Gastrocnemius medialis (tissue), 4 donors: ENCODE data around the gene FRMD4B.
A peak's percentile ranks its signal among the peaks of the same experiment; 100 is the strongest.

Experiments used
- CTCF ChIP-seq, 5 experiments: fragments of 450-650 bp in 3 of 5; fragments of 200-600 bp in 2 of 5; sonication (generic) in 2 of 5; IDR thresholded peaks in 4 of 5; conservative IDR thresholded peaks in 1 of 5; 1 replicate in 4 of 5; 2 replicates in 1 of 5; pipeline ENCODE4 v1.5.1; 2016 to 2019; ENCODE audit warnings: antibody characterized with exemption in 5 of 5, mild to moderate bottlenecking in 3 of 5, moderate library complexity in 3 of 5
- POLR2A ChIP-seq, 2 donors: fragments of 450-650 bp; IDR thresholded peaks; one replicate each; pipeline ENCODE4 v1.6.1; 2017; ENCODE audit warnings: antibody characterized with exemption in 2 of 2, mild to moderate bottlenecking in 2 of 2, moderate library complexity in 2 of 2

DNA sequence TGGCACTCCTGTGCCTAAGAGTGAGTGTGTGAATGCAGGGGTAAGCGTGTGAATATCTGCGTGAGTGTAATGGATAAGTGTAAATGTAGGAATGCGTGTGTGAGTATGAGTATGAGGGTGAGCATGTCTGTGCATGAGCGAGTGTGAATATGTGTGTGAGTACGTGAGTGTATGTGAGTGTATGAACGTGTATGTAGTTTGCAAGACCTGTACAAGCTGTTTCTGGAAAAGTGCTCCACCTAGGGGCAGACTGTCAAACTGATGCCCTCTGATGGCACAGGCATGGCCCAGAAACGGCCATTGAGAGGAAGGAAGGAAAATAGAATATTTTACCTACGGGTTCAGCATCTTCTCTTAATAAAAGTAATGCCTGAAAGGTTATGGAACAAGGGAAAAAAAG lies 24.4 kb upstream of the FRMD4B start:
- TF ChIP-seq CTCF (IDR thresholded peaks at IDR 0.05 in 4 of 5, conservative IDR thresholded peaks at IDR 0.05 in 1 of 5) (peak; percentile 29 to 78 (median 56)), POLR2A (IDR thresholded peaks at IDR 0.05) (no peak)
